AG04450 (cell line): ENCODE data around the gene LHFPL6. TPM values are rescaled to one million over a fixed set of nuclear protein-coding genes. Genes with fewer than 3 reads are reported as not detected.

Experiments used
- CTCF ChIA-PET: fragments of 300-600, 350-600 bp; formaldehyde crosslinking; extraction: SDS; loops from one replicate; lab custom pipeline; 2022; ENCODE audit warnings: antibody characterized with exemption, inconsistent platforms; lab: Charles Lee
- POLR2A ChIA-PET: fragments of 350-600 bp; formaldehyde crosslinking; extraction: SDS; loops from one replicate; lab custom pipeline; 2021; ENCODE audit warnings: antibody characterized with exemption, inconsistent platforms; lab: Yijun Ruan, JAX
- DNase-seq: peaks from one replicate; pipeline ENCODE4 v3.0.0-alpha.2; 2011; ENCODE audit warnings: low read depth, low spot score
- H3K27ac ChIP-seq: one replicate; pipeline ENCODE4 v1.5.1; 2012; ENCODE audit warnings: low read depth, low read length, control low read depth
- H3K27me3 ChIP-seq: one replicate; pipeline ENCODE4 v1.6.0; 2012; ENCODE audit warnings: low read length; ENCODE audit not compliant: control insufficient read depth, insufficient read depth
- H3K4me3 ChIP-seq: 2 replicates; pipeline ENCODE4 v1.5.1; 2011; ENCODE audit warnings: mild to moderate bottlenecking, low read depth, low read length, control low read depth
- H3K9me3 ChIP-seq: 2 replicates; pipeline ENCODE4 v1.5.1; 2012; ENCODE audit warnings: low read length; ENCODE audit not compliant: control insufficient read depth, insufficient read depth
- CTCF ChIP-seq: IDR thresholded peaks from 2 replicates; pipeline ENCODE4 v1.5.1; 2011; ENCODE audit warnings: low read depth, low read length, control low read depth, inconsistent platforms
- polyA plus RNA-seq: library from polyadenylated mRNA; depleted of rRNA; stranded (reverse); fragments of >200 nt; gene quantifications from 2 replicates; pipeline ENCODE4 v1.2.3, GENCODE V29; 2011

The LHFPL6 gene
- polyA plus RNA-seq, 1 experiment = 40.3 TPM

- POLR2A ChIA-PET = no interaction called here
Measured at GRCh38 chr13:39318161-39318560, 284.8 kb downstream of the LHFPL6 start.

GRCh38 chr13:39317291-39317690, 285.7 kb downstream of the LHFPL6 start:
- TF ChIP-seq CTCF = no peak
- Histone ChIP-seq H3K4me3 (no peak overlapping the region), H3K27me3 (no peaks in the 10 kb centered on the region), H3K9me3 (no peaks in the 10 kb centered on the region), H3K27ac (no peak overlapping the region)
- ChIA-PET CTCF (interaction anchor here (1.6 to 2.2 kb wide), 2 partner anchors 295 to 299 kb away, joined by 6 to 8 read pairs; no protein-coding TSS in a partner anchor), POLR2A (no interaction called here)
- DNase-seq = peak; percentile 7

More at GRCh38 chr13:39318161-39318560, 284.8 kb downstream of the LHFPL6 start:
- CTCF ChIA-PET = interaction anchor here (0.7 to 2.2 kb wide), 3 partner anchors 174 to 298 kb away, joined by 3 to 11 read pairs (median 6); no protein-coding TSS in a partner anchor
- H3K9me3 ChIP-seq = no peaks in the 10 kb centered on the region
- no peak for TF ChIP-seq CTCF
- H3K27me3 ChIP-seq = no peaks in the 10 kb centered on the region
- no peak for DNase-seq
- no peak overlapping the region for H3K27ac ChIP-seq
- no peak overlapping the region for H3K4me3 ChIP-seq

GRCh38 chr13:39315796-39316195, 287.2 kb downstream of the LHFPL6 start:
- no peak overlapping the region for H3K27ac ChIP-seq
- ChIA-PET CTCF (interaction anchor here (0.7 to 1.6 kb wide), 2 partner anchors 296 to 300 kb away, joined by 4 to 8 read pairs; no protein-coding TSS in a partner anchor), POLR2A (no interaction called here)
- no peaks in the 10 kb centered on the region for H3K27me3 ChIP-seq
- no peak for DNase-seq
- no peak overlapping the region for H3K4me3 ChIP-seq
- no peaks in the 10 kb centered on the region for H3K9me3 ChIP-seq
- TF ChIP-seq CTCF = no peak

GRCh38 chr13:39313721-39314120, 289.3 kb downstream of the LHFPL6 start:
- no peaks in the 10 kb centered on the region for H3K9me3 ChIP-seq
- H3K4me3 ChIP-seq = no peak overlapping the region
- no peak for DNase-seq
- H3K27ac ChIP-seq = no peak overlapping the region
- no peaks in the 10 kb centered on the region for H3K27me3 ChIP-seq
- ChIA-PET CTCF (interaction anchor here (3.1 kb wide), 1 partner anchor 298 kb away, joined by 11 read pairs; no protein-coding TSS in a partner anchor), POLR2A (no interaction called here)
- TF ChIP-seq CTCF = no peak

- Histone ChIP-seq H3K4me3 (no peak overlapping the region), H3K27ac (no peak overlapping the region), H3K27me3 (no peaks in the 10 kb centered on the region), H3K9me3 (no peaks in the 10 kb centered on the region)
- POLR2A ChIA-PET = no interaction called here
- no peak for DNase-seq
- CTCF ChIA-PET = interaction anchor here (3.1 kb wide), 1 partner anchor 299 kb away, joined by 11 read pairs; no protein-coding TSS in a partner anchor
- TF ChIP-seq CTCF = no peak
Measured at GRCh38 chr13:39312596-39312995, 290.4 kb downstream of the LHFPL6 start.
